Mesenchymal stem cell (in vitro differentiated cells and primary cell): ENCODE data around the gene SNRPF.

Source experiments
- DNase-seq: peaks from one replicate; pipeline ENCODE4 v3.0.0-alpha.2; 2013
- H2AFZ ChIP-seq: one replicate; pipeline ENCODE4 v1.6.1; 2013; ENCODE audit warnings: low read depth, mild to moderate bottlenecking, control low read depth, inconsistent platforms, low read length, moderate library complexity
- H2AK5ac ChIP-seq: 2 replicates; pipeline ENCODE4 v1.6.1; 2013; ENCODE audit warnings: low read length, moderate library complexity, mild to moderate bottlenecking, inconsistent platforms; ENCODE audit not compliant: severe bottlenecking
- H2BK120ac ChIP-seq: one replicate; pipeline ENCODE4 v1.6.1; 2013; ENCODE audit warnings: low read depth, mild to moderate bottlenecking, inconsistent platforms, low read length, moderate library complexity
- H2BK12ac ChIP-seq, 2 experiments: one replicate each; pipeline ENCODE4 v1.6.1; 2013; ENCODE audit warnings: inconsistent platforms in 2 of 2, low read length in 2 of 2, mild to moderate bottlenecking in 2 of 2, moderate library complexity in 2 of 2, control low read depth in 1 of 2
- H2BK15ac ChIP-seq: one replicate; pipeline ENCODE4 v1.6.1; 2013; ENCODE audit warnings: mild to moderate bottlenecking, low read depth, inconsistent platforms; ENCODE audit not compliant: poor library complexity, severe bottlenecking
- H2BK5ac ChIP-seq: 2 replicates; pipeline ENCODE4 v1.6.1; 2013; ENCODE audit warnings: low read depth, mild to moderate bottlenecking, low read length, control low read depth, inconsistent platforms; ENCODE audit not compliant: poor library complexity, severe bottlenecking
- H3K14ac ChIP-seq, 2 experiments: one replicate each; pipeline ENCODE4 v1.6.1; 2013; ENCODE audit warnings: inconsistent platforms in 2 of 2, low read length in 2 of 2, control low read depth in 1 of 2, mild to moderate bottlenecking in 1 of 2, moderate library complexity in 1 of 2
- H3K18ac ChIP-seq, 2 experiments: one replicate each; pipeline ENCODE4 v1.6.1; 2013; ENCODE audit warnings: inconsistent platforms in 2 of 2, low read length in 2 of 2, control low read depth in 1 of 2, low read depth in 1 of 2, mild to moderate bottlenecking in 1 of 2
- H3K23ac ChIP-seq, 2 experiments: one replicate each; pipeline ENCODE4 v1.6.1; 2013; ENCODE audit warnings: inconsistent platforms in 2 of 2, low read length in 2 of 2, mild to moderate bottlenecking in 2 of 2, moderate library complexity in 2 of 2, control low read depth in 1 of 2
- H3K27ac ChIP-seq: 2 replicates; pipeline ENCODE4 v1.5.1; 2013; ENCODE audit warnings: mild to moderate bottlenecking, moderate library complexity, low read length, control low read depth, inconsistent platforms; ENCODE audit not compliant: poor library complexity, severe bottlenecking
- H3K27me3 ChIP-seq, 2 experiments: 2 replicates each; pipeline versions ENCODE4 v1.6.1 to v1.7.0; 2013; ENCODE audit warnings: low read length in 2 of 2, mild to moderate bottlenecking in 2 of 2, moderate library complexity in 2 of 2, control low read depth in 1 of 2, inconsistent platforms in 1 of 2; ENCODE audit not compliant: control insufficient read depth in 1 of 2, insufficient read depth in 1 of 2
- H3K36me3 ChIP-seq, 2 experiments: 2 replicates each; pipeline versions ENCODE4 v1.6.1 to v1.7.0; 2013; ENCODE audit warnings: low read length in 2 of 2, control low read depth in 1 of 2, inconsistent platforms in 1 of 2, low read depth in 1 of 2, mild to moderate bottlenecking in 1 of 2; ENCODE audit not compliant: insufficient read depth in 2 of 2, control insufficient read depth in 1 of 2
- H3K4ac ChIP-seq, 2 experiments: one replicate each; pipeline ENCODE4 v1.6.1; 2013; ENCODE audit warnings: inconsistent platforms in 2 of 2, low read length in 2 of 2, mild to moderate bottlenecking in 2 of 2, moderate library complexity in 2 of 2, control low read depth in 1 of 2, low read depth in 1 of 2
- H3K4me1 ChIP-seq: 2 replicates; pipeline ENCODE4 v1.6.1; 2013; ENCODE audit warnings: low read depth, low read length, control low read depth; ENCODE audit not compliant: control insufficient read depth, insufficient read depth
- H3K4me2 ChIP-seq: 2 replicates; pipeline ENCODE4 v1.6.1; 2013; ENCODE audit warnings: low read length, mild to moderate bottlenecking, inconsistent platforms; ENCODE audit not compliant: poor library complexity, severe bottlenecking
- H3K4me3 ChIP-seq, 2 experiments: 2 replicates each; pipeline versions ENCODE4 v1.5.1 to v1.7.0; 2013; ENCODE audit warnings: low read length in 2 of 2, mild to moderate bottlenecking in 2 of 2, control low read depth in 1 of 2, low read depth in 1 of 2; ENCODE audit not compliant: insufficient read depth in 1 of 2
- H3K79me1 ChIP-seq: replicated peaks from 2 replicates; pipeline ENCODE4 v1.6.1; 2013; ENCODE audit warnings: mild to moderate bottlenecking, control low read depth, low read length, inconsistent platforms; ENCODE audit not compliant: poor library complexity, severe bottlenecking
- H3K9ac ChIP-seq: 2 replicates; pipeline ENCODE4 v1.7.0; 2013; ENCODE audit warnings: mild to moderate bottlenecking, low read length, moderate library complexity
- H3K9me3 ChIP-seq: 2 replicates; pipeline ENCODE4 v1.7.0; 2013; ENCODE audit warnings: mild to moderate bottlenecking, low read length; ENCODE audit not compliant: control insufficient read depth
- H4K8ac ChIP-seq: one replicate; pipeline ENCODE4 v1.6.1; 2013; ENCODE audit warnings: inconsistent platforms, mild to moderate bottlenecking, low read length, moderate library complexity
- H4K91ac ChIP-seq: one replicate; pipeline ENCODE4 v1.6.1; 2013; ENCODE audit warnings: mild to moderate bottlenecking, low read length, inconsistent platforms
- WGBS: methylation state at CpG from one replicate; pipeline ENCODE4 v1.1.7; 2013; ENCODE audit warnings: mixed read lengths; 5-methylcytosine and 5-hydroxymethylcytosine counted together

Gene SNRPF

GRCh38 chr12:95882080-95882479 is 23.3 kb downstream of the SNRPF start:
- H3K36me3 ChIP-seq, result no peaks in the 10 kb centered on the region
- no peaks in the 10 kb centered on the region for H3K27me3 ChIP-seq
- H2AFZ ChIP-seq, result no peak overlapping the region
- H3K4me1 ChIP-seq, result no peaks in the 10 kb centered on the region
- no peak overlapping the region for H3K14ac ChIP-seq
- 56% methylated on average over 1 of the region's 1 CpG for WGBS
- H2BK5ac ChIP-seq, result no peak overlapping the region
- H3K18ac ChIP-seq, result no peak overlapping the region
- no peak overlapping the region for H3K23ac ChIP-seq
- no peaks in the 10 kb centered on the region for H3K79me1 ChIP-seq
- H4K91ac ChIP-seq, result no peak overlapping the region
- H3K4ac ChIP-seq, result no peak overlapping the region
- H2BK120ac ChIP-seq, result no peak overlapping the region
- H4K8ac ChIP-seq, result no peak overlapping the region
- H3K4me2 ChIP-seq, result no peak overlapping the region
- no peak overlapping the region for H3K27ac ChIP-seq
- H2BK15ac ChIP-seq, result no peak overlapping the region
- H2BK12ac ChIP-seq, result no peak overlapping the region
- H3K9me3 ChIP-seq, result no peaks in the 10 kb centered on the region
- peak; percentile 53 for DNase-seq
- peak overlapping the region in 1 of 2 experiments; percentile 31 for H3K4me3 ChIP-seq
- H3K9ac ChIP-seq, result peak overlapping the region; percentile 44
- H2AK5ac ChIP-seq, result no peak overlapping the region

- Histone ChIP-seq H2BK12ac (no peak overlapping the region), H3K27ac (no peak overlapping the region), H3K4me2 (no peak overlapping the region), H3K79me1 (no peaks in the 10 kb centered on the region), H2BK15ac (no peak overlapping the region), H3K27me3 (no peaks in the 10 kb centered on the region), H3K4me1 (no peaks in the 10 kb centered on the region), H3K18ac (no peak overlapping the region), H2AK5ac (no peak overlapping the region), H3K4ac (no peak overlapping the region), H3K14ac (no peak overlapping the region), H2BK5ac (no peak overlapping the region), H3K4me3 (no peak overlapping the region), H4K8ac (no peak overlapping the region), H2BK120ac (no peak overlapping the region), H2AFZ (no peak overlapping the region), H3K23ac (no peak overlapping the region), H4K91ac (no peak overlapping the region), H3K36me3 (no peaks in the 10 kb centered on the region), H3K9me3 (no peaks in the 10 kb centered on the region), H3K9ac (no peak overlapping the region)
- no peak for DNase-seq
- WGBS, result 93% methylated on average over 4 of the region's 4 CpGs
These were observed 24.1 kb downstream of the SNRPF start for GRCh38 chr12:95882873-95883272.

GRCh38 chr12:95884998-95885397 is 26.2 kb downstream of the SNRPF start:
- H3K4me1 ChIP-seq, result no peaks in the 10 kb centered on the region
- no peak overlapping the region for H2AFZ ChIP-seq
- H3K36me3 ChIP-seq, result no peaks in the 10 kb centered on the region
- H3K18ac ChIP-seq, result no peak overlapping the region
- no peaks in the 10 kb centered on the region for H3K27me3 ChIP-seq
- H2BK120ac ChIP-seq, result no peak overlapping the region
- no peaks in the 10 kb centered on the region for H3K9me3 ChIP-seq
- no peak overlapping the region for H3K27ac ChIP-seq
- no peak overlapping the region for H3K4me3 ChIP-seq
- H2BK5ac ChIP-seq, result no peak overlapping the region
- H3K9ac ChIP-seq, result no peak overlapping the region
- H3K4ac ChIP-seq, result no peak overlapping the region
- no peak overlapping the region for H3K23ac ChIP-seq
- 71% methylated on average over 3 of the region's 3 CpGs for WGBS
- H3K4me2 ChIP-seq, result no peak overlapping the region
- no peak overlapping the region for H2BK15ac ChIP-seq
- H2BK12ac ChIP-seq, result no peak overlapping the region
- H4K91ac ChIP-seq, result no peak overlapping the region
- H3K14ac ChIP-seq, result no peak overlapping the region
- no peaks in the 10 kb centered on the region for H3K79me1 ChIP-seq
- H4K8ac ChIP-seq, result no peak overlapping the region
- DNase-seq, result no peak
- H2AK5ac ChIP-seq, result no peak overlapping the region

GRCh38 chr12:95887311-95887710 is 28.6 kb downstream of the SNRPF start:
- no peak overlapping the region for H2BK5ac ChIP-seq
- H3K4me3 ChIP-seq, result no peak overlapping the region
- no peak overlapping the region for H2BK120ac ChIP-seq
- no peaks in the 10 kb centered on the region for H3K36me3 ChIP-seq
- WGBS, result 93% methylated on average over 5 of the region's 5 CpGs
- H3K9me3 ChIP-seq, result no peaks in the 10 kb centered on the region
- H3K4me2 ChIP-seq, result no peak overlapping the region
- no peaks in the 10 kb centered on the region for H3K4me1 ChIP-seq
- H3K79me1 ChIP-seq, result no peaks in the 10 kb centered on the region
- no peak overlapping the region for H4K91ac ChIP-seq
- no peak overlapping the region for H3K14ac ChIP-seq
- no peak overlapping the region for H2BK12ac ChIP-seq
- no peak overlapping the region for H3K18ac ChIP-seq
- H2AFZ ChIP-seq, result no peak overlapping the region
- no peak overlapping the region for H2BK15ac ChIP-seq
- DNase-seq, result no peak
- no peak overlapping the region for H3K27ac ChIP-seq
- H3K9ac ChIP-seq, result no peak overlapping the region
- H3K23ac ChIP-seq, result no peak overlapping the region
- H3K27me3 ChIP-seq, result peaks cover 0 to 5% of the 10 kb centered on the region in 2 experiments
- no peak overlapping the region for H3K4ac ChIP-seq
- no peak overlapping the region for H4K8ac ChIP-seq
- H2AK5ac ChIP-seq, result no peak overlapping the region
